Sigmoid colon (tissue), 7 donors: ENCODE results near the gene UBQLN2. TPM values are rescaled to one million over a fixed set of nuclear protein-coding genes. Genes with fewer than 3 reads are reported as not detected.

Experiments
- DNase-seq: peaks from one replicate; pipeline ENCODE4 v3.0.0-alpha.2; 2019
- H3K27ac ChIP-seq, 4 donors: fragments of 200-600 bp; sonication (generic); one replicate each; pipeline ENCODE4 v1.5.1; 2016 to 2019; ENCODE audit warnings: mild to moderate bottlenecking in 1 of 4
- H3K27me3 ChIP-seq, 3 donors: fragments of 200-600 bp; sonication (generic); one replicate each; pipeline ENCODE4 v1.5.1; 2019; ENCODE audit warnings: mild to moderate bottlenecking in 1 of 3
- H3K36me3 ChIP-seq, 4 donors: fragments of 200-600 bp; sonication (generic); one replicate each; pipeline ENCODE4 v1.5.1; 2016 to 2019
- H3K4me1 ChIP-seq, 4 donors: fragments of 200-600 bp; sonication (generic); one replicate each; pipeline ENCODE4 v1.5.1; 2017 to 2019
- H3K4me3 ChIP-seq, 4 donors: fragments of 200-600 bp; sonication (generic); one replicate each; pipeline ENCODE4 v1.5.1; 2017 to 2019; ENCODE audit warnings: mild to moderate bottlenecking in 2 of 4, moderate library complexity in 1 of 4
- H3K9me3 ChIP-seq, 4 donors: fragments of 200-600 bp in 3 of 4; sonication (generic) in 3 of 4; one replicate each; pipeline versions ENCODE4 v1.5.1 to v1.6.1; 2013 to 2019
- CTCF ChIP-seq, 4 experiments: fragments of 450-650 bp in 3 of 4; fragments of 200-600 bp in 1 of 4; IDR thresholded peaks; one replicate each; pipeline ENCODE4 v1.5.1; 2016 to 2019; ENCODE audit warnings: antibody characterized with exemption in 4 of 4, mild to moderate bottlenecking in 3 of 4, moderate library complexity in 2 of 4
- EP300 ChIP-seq, 4 donors: sonication (generic); formaldehyde crosslinking; IDR thresholded peaks; one replicate each; pipeline ENCODE4 v1.6.1; 2017; ENCODE audit warnings: antibody characterized with exemption in 4 of 4
- POLR2A ChIP-seq, 2 donors: fragments of 450-650 bp; IDR thresholded peaks; one replicate each; pipeline ENCODE4 v1.6.1; 2016; ENCODE audit warnings: antibody characterized with exemption in 2 of 2, mild to moderate bottlenecking in 2 of 2, moderate library complexity in 2 of 2
- POLR2AphosphoS5 ChIP-seq, 4 donors: sonication (generic); formaldehyde crosslinking; IDR thresholded peaks; one replicate each; pipeline ENCODE4 v1.6.1; 2017; ENCODE audit warnings: antibody characterized with exemption in 4 of 4
- WGBS, 2 donors: extraction: QIAGEN DNeasy Blood & Tissue Kit; methylation state at CpG; one replicate each; pipeline ENCODE4 v1.1.7; 2013; 5-methylcytosine and 5-hydroxymethylcytosine counted together
- intact Hi-C: fragments of 100-400 bp; cut with DNase I; formaldehyde crosslinking; loops from one replicate; pipeline ENCODE4 v1.15.1; 2023
- polyA plus RNA-seq, 3 donors: library from polyadenylated mRNA; stranded (reverse); fragments of 200-250 nt; gene quantifications; one replicate each; pipeline ENCODE4 v1.2.3, GENCODE V29; 2013
- total RNA-seq, 4 donors: library from RNA; depleted of rRNA; stranded (reverse); fragments of >200 nt; gene quantifications; one replicate each; pipeline ENCODE4 v1.1.0, GENCODE V29; 2016
- donor health status: healthy with polysubstance abuse.
- donor health status: Bipolar disorder and iron deficiency.
- donor health status: healthy.

The UBQLN2 gene
- total and polyA plus RNA-seq, 7 donors = 6.6 to 28.9 (median 23.6) TPM

- TF ChIP-seq CTCF (IDR thresholded peaks at IDR 0.05) = no peak
- no peak for TF ChIP-seq POLR2A (IDR thresholded peaks at IDR 0.05)
- no peak for TF ChIP-seq EP300 (IDR thresholded peaks at IDR 0.05)
- no peak for TF ChIP-seq POLR2AphosphoS5 (IDR thresholded peaks at IDR 0.05)
- Histone ChIP-seq H3K4me1 (no peaks in the 10 kb centered on the region), H3K36me3 (no peaks in the 10 kb centered on the region), H3K9me3 (no peaks in the 10 kb centered on the region), H3K27ac (no peak overlapping the region), H3K27me3 (no peaks in the 10 kb centered on the region), H3K4me3 (no peak overlapping the region)
- WGBS, 2 donors = 24 to 60% methylated on average over 4 of the region's 4 CpGs
- intact Hi-C loops = no loop called here
- DNase-seq = no peak
Observed at GRCh38 chrX:56554870-56555269, 8.6 kb upstream of the UBQLN2 start.

DNA sequence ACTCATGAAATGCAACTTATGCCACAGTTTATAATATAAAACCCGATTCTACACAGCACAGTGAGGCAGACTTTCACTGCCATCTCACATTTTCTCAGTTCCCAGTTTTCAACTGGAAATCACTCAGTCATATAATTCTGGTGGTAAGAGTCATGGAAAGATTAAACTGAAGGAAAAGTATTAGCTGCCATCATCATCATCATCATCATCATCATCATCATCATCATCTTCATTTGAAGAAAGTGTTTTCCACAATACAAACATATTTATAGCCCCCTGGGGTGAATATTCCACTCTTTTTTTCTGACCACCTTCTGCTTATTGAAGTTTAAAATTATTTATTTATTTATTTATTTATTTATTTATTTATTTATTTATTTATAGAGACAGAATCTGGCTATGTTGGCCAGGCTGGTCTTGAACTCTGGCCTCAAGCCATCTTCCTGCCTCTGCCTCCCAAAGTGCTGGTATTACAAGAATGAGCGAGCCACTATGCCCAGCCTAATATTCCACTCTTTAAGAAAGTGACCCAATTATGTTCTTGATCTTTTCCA lies 6.0 kb upstream of the UBQLN2 start:
- H3K27ac ChIP-seq = no peak overlapping the region
- no peaks in the 10 kb centered on the region for H3K4me1 ChIP-seq
- H3K36me3 ChIP-seq = no peaks in the 10 kb centered on the region
- no peaks in the 10 kb centered on the region for H3K27me3 ChIP-seq
- no peak overlapping the region for H3K4me3 ChIP-seq
- 94 to 97% methylated on average over 2 of the region's 2 CpGs for WGBS, 2 donors
- H3K9me3 ChIP-seq = no peaks in the 10 kb centered on the region
- DNase-seq = no peak
- intact Hi-C loops = no loop called here
- no peak for TF ChIP-seq POLR2AphosphoS5 (IDR thresholded peaks at IDR 0.05)

GRCh38 chrX:56564164-56564885 lies 898 bp downstream of the UBQLN2 start:
- Histone ChIP-seq H3K9me3 (no peaks in the 10 kb centered on the region), H3K36me3 (no peaks in the 10 kb centered on the region), H3K27ac (peak overlapping the region; percentile 91 to 95 (median 94)), H3K4me1 (peaks cover 0 to 27% (median 6%) of the 10 kb centered on the region in 4 donors), H3K4me3 (peak overlapping the region; percentile 53 to 68 (median 64)), H3K27me3 (no peaks in the 10 kb centered on the region)
- intact Hi-C loops = loop anchor here (5.0 kb wide), 1 partner anchor 168 kb away; no protein-coding TSS in a partner anchor
- DNase-seq = no peak
- TF ChIP-seq EP300 (IDR thresholded peaks at IDR 0.05) (no peak), CTCF (IDR thresholded peaks at IDR 0.05) (no peak), POLR2A (IDR thresholded peaks at IDR 0.05) (no peak), POLR2AphosphoS5 (IDR thresholded peaks at IDR 0.05) (no peak)
- 1% methylated on average over 23 of the region's 23 CpGs for WGBS, 2 donors

DNA sequence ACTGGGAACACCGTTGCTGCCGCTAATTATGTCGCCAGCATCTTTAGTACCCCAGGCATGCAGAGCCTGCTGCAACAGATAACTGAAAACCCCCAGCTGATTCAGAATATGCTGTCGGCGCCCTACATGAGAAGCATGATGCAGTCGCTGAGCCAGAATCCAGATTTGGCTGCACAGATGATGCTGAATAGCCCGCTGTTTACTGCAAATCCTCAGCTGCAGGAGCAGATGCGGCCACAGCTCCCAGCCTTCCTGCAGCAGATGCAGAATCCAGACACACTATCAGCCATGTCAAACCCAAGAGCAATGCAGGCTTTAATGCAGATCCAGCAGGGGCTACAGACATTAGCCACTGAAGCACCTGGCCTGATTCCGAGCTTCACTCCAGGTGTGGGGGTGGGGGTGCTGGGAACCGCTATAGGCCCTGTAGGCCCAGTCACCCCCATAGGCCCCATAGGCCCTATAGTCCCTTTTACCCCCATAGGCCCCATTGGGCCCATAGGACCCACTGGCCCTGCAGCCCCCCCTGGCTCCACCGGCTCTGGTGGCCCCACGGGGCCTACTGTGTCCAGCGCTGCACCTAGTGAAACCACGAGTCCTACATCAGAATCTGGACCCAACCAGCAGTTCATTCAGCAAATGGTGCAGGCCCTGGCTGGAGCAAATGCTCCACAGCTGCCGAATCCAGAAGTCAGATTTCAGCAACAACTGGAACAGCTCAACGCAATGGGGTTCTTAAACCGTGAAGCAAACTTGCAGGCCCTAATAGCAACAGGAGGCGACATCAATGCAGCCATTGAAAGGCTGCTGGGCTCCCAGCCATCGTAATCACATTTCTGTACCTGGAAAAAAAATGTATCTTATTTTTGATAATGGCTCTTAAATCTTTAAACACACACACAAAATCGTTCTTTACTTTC lies 1.8 kb downstream of the UBQLN2 start:
- H3K4me3 ChIP-seq = peak overlapping the region; percentile 53 to 68 (median 64)
- H3K27me3 ChIP-seq = no peaks in the 10 kb centered on the region
- intact Hi-C loops = loop anchor here (5.0 kb wide), 1 partner anchor 167 kb away; no protein-coding TSS in a partner anchor
- peaks cover 0 to 27% (median 6%) of the 10 kb centered on the region in 4 donors for H3K4me1 ChIP-seq
- H3K9me3 ChIP-seq = no peaks in the 10 kb centered on the region
- TF ChIP-seq POLR2AphosphoS5 (IDR thresholded peaks at IDR 0.05) (no peak), CTCF (IDR thresholded peaks at IDR 0.05) (no peak), POLR2A (IDR thresholded peaks at IDR 0.05) (no peak), EP300 (IDR thresholded peaks at IDR 0.05) (no peak)
- H3K36me3 ChIP-seq = no peaks in the 10 kb centered on the region
- 3 to 8% methylated on average over 20 of the region's 20 CpGs for WGBS, 2 donors
- no peak for DNase-seq
- peak overlapping the region; percentile 91 to 95 (median 94) for H3K27ac ChIP-seq
